GM21526 (cell line): ENCODE results near the gene DPP6.

Experiments used
- ATAC-seq: cut with Tn5 transposase; IDR thresholded peaks from one replicate; pipeline ENCODE4 v1.9.1; 2021; ENCODE audit warnings: moderate library complexity; ENCODE audit not compliant: unreplicated experiment, low FRiP score

Gene DPP6

DNA sequence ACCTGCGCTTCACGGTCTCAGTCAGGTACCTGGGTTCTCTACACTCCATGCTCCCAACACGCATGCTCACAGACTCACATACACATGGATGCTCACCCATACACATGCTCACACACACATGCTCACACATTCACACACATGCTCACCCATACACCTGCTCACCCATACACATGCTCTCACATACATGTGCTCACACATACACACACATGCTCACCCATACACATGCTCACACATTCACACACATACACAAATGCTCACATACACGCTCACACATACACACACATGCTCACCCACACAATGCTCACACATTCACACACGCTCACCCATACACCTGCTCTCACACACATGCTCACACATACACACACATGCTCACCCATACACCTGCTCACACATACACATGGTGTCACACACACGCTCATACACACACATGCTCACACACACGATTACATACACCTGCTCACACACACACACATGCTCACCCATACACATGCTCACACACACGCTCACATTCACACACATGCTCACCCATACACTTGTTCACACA, 830.8 kb downstream of the DPP6 start:
- ATAC-seq = no peak

DNA sequence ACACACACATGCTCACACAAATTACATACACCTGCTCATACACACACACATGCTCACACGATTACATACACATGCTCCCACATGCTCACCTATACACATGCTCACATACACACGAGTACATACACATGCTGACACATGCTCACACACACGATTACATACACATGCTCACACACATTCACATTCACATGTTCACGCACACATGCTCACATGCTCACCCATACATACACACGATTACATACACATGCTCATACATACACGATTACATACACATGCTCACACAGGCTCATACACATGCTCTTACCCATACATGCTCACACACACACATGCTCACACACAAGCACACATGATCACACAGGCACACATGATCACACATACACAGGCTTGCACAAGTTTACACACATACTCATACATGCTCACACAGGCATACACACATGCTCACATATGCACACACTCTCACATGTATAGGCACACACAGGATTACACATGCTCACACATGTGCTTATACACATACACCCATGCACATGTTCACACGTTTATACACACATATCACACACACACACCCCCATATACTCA, 832.2 kb downstream of the DPP6 start:
- no peak for ATAC-seq

DNA sequence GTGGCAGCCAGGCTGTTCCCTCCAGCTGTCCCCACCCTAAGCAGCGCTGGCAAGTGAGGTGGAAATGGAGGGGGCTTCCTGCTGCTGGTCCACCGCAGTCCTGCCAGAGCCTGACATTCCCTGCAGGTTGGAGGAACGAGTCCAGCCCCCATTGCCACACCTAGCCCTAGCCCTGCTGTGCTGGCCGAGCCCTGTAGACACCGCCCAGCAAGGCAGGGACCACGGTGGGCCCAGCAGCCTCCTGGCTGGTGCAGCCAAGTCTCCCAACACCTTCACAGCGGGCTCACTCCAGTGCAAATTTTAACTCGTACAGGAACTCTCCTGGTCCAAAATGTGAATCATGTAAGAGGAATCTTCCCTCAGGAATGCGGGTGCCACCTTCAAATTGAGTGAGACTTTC, 834.4 kb downstream of the DPP6 start:
- no peak for ATAC-seq

DNA sequence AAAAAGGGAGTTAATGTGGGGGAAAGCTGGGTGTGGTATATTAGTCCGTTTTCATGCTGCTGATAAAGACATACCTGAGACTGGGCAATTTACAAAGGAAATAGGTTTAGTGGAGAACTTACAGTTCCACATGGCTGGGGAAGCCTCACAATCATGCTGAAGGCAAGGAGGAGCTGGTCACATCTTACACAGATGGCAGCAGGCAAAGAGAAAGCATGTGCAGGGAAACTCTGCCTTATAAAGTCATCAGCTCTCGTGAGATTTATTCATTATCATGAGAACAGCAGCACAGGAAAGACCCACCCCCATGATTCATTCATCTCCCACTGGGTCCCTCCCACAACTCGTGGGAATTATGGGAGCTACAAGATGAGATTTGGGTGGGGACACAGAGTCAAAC, 836.5 kb downstream of the DPP6 start:
- ATAC-seq = no peak

DNA sequence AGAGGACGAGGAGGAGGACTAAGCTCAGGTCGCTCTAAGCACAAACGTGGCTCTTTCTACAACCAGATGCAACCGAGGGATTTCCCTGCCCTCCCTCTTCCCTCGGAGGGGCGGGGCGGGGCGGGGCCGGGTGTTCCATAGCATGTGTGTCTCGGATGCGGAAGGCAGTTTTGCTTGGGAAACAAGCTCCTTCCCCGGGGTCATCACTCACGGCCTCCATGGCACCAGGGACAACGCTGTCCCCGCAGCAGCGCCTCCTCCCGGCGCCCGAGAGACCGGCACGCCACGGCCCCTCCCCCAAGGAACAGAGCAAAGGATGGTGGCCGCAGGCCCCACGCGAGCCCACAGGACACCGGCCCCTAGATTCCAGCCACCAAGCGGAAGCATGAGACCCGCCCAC, 840.3 kb downstream of the DPP6 start:
- no peak for ATAC-seq

DNA sequence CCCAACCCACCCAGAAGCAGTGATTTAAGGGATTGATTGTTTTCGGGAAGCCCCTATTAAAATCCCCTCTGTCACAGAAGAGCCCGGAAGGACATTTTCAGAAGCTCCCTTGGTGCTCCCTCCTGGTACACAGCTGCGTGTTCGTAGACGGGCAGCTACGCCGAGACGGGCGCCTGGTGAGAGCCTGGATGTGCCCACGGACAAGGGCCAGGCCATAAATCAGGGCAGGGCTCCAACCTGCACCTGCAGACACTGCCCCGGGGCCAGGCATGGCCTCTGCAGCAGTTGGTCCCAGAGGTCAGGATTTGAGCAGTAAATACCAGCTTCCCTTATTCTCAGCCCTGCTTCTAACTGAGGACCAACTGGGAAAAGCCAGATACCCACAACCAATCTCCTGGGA, 843.9 kb downstream of the DPP6 start:
- ATAC-seq = no peak

DNA sequence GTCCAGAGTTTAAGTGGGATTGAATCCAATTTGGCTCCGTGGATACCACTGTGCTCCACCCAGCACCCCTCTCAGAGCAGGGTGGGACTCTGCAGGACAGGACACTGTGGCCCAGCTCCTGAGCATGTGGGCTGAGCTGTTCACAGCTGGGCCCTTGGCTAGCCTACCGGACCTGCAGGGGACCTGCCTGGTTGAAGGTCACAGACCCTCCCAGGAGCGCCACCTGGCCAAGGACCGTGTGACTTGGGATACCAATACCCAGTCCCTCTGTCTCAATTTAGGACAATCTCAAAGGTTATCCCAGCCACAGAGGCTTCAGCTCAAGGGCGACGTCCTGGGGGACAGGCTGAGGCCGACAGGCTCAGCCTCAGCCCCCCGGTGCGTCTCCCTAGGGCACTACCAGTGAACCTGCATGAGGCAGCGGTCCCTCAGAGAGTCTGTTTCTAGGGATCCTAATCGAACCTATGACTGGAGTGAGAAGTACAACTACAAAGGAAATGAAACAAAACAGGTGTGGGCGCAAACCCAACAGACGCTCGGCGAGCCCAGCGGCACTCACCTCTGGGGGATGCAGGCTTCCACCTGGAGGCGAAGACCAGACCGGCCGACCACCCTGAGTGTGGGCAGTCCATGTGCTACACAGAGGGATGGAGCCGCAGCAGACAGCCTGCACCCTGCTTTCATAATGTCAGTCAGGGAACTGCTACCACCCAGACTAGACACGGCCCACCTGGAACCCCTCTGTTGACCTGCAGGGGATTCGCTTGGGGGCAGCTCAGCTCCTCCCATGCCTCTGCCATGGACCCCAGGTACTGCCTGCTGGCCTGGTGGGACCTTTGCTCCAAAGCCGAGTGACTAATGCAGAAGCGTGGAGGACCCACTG, 847.0 kb downstream of the DPP6 start:
- ATAC-seq = no peak

DNA sequence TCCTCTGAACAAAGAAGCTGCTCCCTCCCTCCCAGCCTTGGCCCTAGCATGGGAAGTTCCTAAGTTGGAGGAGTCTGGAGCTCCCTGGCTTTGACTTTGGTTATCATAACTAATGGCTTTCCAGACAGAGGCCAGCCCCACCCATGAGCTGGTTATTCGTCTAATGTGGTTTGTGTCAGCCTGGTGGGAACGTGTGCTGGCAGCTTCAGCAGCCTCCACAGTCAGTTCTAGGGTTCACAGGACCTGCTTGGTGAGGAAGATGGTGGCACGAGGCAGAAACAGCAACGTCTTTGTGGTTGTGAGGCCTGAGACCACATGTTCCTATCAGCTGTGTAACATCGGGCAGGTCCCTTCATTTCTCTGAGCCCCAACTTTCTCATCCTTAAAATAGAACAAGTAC, 847.7 kb downstream of the DPP6 start:
- no peak for ATAC-seq

DNA sequence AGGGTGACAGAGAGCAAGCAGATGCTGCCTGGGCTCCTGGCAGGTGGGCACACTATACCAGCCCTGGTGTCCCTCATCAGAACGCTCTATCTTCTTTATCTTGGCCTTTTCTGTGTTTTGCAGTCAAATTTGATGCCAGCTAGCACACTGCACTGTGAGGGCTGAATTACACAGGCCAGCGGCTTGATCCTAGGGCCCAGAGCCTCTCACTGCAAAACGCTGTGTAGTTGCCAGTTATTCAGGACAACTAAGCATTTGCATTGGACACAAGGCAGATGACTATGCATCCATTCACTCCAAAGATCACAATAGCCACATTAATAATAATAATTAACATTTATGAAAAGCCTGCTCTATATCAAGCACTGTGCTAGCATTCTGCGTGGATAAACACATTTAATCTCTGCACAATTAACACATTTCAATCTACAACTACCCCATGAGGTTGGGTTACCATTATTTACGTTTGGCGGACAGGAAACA, 850.4 kb downstream of the DPP6 start:
- ATAC-seq = no peak

DNA sequence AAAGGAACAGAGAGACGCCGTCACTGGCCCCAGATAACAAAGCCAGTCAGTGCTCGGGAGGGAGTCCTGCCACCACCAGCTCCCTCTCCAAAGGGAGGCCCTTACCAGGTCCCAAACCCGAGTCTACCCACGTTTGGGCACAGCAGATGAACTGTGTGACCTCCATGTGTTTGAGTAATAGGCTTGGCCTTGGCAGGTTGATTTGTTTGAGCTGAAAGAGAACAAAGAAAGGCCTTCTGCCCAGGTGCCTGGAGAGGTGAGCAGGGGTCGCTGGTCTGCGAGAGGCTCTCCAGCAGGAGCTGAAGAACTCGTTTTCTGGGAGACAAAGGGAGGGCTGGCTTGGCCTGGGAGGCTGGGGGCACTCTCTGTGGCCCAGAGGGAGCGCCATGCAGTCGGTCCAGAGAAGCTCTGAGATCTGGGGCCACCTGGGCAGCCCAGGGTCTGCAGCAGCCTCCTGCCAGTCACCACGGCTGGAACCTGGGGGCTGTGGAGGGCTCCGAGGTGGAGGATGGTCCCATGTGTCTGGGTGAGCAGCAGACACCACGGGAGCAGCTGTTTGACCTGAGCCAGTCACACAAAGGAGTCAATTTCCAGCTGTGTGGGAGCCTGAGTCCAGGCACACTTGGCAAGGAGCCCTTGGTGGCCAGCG, 851.0 kb downstream of the DPP6 start:
- no peak for ATAC-seq

DNA sequence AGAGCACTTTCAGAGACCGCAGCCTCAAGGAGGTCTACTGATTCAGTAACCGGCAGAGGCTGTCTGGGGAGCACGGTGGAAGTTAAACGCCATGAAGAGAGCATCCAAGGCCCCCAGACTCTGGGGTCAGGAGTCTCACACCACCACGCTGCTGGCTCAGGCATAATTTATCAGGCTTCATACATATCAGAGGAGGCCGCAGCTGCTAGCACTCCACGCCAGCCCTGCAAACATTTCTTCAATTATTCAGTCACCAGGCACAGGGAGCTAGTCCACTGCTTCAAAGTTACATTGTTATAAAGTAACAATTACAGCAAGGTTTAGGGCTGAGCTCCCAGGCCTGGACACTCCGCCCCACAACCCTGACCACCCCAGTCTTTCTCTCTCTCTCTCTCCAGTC, 852.9 kb downstream of the DPP6 start:
- ATAC-seq = no peak

DNA sequence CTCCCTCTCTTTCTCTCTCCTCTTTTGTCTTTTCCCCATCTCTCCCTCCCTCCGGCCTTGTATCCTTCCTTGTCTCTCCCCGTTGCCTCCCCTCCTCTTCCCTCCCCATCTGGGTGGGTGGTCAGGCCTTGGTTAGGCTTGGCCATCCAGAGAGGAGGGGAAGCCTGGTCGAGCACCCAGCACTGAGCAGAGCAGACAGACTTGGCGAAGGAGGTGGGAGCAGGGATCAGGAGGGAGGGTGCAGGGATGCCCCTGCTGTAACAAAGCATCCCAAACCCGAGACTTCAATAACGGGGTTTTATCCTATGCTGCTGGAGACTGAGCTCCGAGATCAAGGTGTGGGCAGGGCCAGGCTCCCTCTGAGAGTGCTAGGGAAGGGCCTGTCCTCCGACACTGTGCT, 853.4 kb downstream of the DPP6 start:
- ATAC-seq = no peak

DNA sequence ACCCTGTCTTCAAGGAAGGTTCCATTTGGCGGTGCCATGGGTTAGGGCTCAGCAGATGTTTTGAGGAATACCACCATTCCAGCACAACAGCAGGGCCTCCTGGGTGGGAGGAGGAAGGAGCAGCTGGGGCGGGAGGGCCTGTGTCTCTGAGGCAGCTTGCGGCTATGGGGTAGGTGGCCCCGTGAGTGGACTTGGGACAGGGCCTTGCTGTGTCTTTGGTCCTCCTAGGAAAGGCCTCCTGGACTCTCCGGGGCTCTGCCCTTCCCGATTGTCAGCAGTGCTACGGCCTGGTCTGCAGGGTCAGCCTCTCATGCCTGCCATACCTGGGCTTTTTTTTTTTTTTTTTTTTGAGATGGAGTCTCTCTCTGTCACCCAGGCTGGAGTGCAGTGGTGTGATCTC, 854.0 kb downstream of the DPP6 start:
- no peak for ATAC-seq

DNA sequence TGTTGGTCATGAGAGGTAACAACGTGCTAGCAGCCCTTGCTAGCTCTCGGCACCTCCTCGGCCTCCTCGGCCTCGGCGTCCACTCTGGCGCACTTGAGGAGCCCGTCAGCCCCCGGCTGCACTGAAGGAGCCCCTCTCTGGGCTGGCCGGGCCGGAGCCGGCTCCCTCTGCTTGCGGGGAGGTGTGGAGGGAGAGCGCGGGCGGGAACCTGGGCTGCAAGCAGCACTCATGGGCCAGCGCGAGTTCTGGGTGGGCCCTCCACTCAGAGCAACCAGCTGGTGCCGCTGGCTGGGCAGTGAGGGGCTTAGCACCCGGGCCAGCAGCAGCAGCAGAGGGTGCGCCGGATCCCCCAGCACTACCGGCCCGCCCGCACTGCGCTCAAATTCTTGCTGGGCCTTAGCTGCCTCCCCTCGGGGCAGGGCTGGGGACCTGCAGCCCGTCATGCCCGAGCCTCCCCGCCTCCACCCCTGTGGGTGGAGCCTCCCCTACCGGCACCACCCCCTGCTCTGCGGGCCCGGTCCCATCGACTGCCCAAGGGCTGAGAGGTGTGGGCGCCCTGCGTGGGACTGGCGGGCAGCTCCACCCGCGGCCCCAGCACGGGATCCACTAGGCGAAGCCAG, 854.6 kb downstream of the DPP6 start:
- no peak for ATAC-seq

DNA sequence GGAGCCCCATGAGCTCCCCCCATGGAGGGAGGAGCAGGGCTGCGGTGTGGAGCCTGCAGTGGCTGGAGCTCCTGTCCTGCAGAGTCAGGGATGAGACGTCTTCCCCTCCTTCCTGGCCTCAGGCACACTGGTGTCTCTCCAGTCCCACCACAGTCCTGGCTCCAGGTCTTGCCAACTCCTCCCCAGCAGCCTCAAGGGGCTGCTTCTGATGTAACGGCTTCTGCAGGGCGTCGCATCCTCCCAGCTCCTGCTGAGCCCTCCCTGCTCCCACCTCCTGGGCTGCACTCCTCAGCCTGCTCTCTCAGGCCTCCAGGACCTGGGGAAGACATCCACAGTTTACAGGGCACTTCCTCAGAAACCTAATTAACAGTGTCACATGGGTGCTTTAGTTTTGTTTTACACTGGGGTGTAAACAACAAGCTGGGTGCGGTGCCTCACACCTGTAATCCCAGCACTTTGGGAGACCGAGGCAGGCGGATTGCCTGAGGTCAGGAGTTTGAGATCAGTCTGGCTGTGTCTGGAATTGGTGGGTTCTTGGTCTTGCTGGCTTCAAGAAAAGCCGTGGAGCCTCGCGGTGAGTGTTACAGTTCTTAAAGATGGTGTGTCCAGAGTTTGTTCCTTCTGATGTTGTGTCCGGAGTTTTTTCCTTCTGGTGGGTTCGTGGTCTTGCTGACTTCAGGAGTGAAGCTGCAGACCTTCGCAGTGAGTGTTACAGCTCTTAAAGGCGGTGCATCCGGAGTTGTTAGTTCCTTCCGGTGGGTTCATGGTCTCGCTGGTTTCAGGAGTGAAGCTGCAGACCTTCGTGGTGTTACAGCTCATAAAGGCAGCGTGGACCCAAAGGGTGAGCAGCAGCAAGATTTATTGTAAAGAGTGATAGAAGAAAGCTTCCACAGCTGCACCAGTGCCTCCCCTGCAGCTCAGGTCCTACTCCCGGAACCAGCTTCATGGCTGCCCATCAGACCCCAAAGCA, 855.7 kb downstream of the DPP6 start:
- no peak for ATAC-seq

DNA sequence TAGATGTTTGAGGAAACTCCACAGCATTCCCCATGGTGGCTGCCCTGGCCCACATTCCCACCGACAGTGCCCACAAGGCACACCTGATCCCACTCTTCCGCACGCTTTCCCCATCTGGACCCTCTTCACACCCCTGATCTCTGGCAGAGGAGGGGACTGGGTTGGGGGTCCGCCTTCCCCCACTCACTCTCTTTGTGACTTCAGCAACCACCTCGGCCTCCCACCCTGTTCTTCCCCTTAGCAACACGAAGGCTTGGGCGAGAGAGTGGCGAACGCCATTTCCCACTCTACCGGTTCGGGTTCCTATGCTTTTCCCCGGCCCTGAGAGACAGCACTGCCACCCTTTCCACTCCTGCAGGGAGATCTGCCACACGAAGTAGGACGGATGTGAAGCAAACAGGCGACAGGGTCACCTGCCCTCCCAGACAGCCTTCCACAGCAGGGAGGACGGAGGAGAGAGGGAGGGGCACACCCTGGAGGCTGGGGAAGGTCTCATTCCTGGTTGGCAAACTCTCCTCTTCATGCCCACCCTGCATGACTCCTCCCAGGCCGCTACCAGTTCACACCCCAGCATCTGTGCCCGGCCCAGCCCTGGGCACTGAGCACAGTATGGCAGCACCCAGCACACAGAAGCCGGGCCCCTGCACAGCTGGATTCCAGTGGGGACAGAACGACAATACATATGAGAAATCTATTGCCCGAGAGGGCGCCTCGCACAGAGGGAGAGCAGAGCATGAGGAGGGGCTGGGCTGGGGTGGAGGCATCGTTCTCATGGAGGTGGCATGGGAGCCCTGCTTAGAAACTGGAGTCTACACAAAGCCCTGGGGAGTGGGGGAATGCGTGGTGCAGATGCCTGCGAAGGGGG, 857.3 kb downstream of the DPP6 start:
- no peak for ATAC-seq

DNA sequence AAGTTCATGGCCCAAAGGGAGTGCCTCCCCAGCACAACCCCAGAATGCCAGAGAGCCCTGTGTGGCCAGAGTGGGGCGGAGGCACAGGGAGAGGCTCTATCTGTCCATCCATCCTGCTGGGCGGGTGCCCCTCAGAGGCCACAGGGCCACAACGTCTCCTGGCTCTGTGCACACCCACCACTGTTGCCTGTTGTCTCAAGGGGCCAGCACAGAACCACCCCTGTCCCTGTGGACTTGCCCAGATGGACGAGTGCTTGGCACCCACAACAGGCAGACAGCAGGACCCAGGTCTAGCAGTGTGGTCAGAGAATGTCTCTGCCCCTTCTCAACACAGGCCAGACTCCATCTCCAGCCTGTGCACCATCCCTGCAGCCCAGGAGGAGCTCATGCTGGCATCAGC, 857.9 kb downstream of the DPP6 start:
- ATAC-seq = no peak

DNA sequence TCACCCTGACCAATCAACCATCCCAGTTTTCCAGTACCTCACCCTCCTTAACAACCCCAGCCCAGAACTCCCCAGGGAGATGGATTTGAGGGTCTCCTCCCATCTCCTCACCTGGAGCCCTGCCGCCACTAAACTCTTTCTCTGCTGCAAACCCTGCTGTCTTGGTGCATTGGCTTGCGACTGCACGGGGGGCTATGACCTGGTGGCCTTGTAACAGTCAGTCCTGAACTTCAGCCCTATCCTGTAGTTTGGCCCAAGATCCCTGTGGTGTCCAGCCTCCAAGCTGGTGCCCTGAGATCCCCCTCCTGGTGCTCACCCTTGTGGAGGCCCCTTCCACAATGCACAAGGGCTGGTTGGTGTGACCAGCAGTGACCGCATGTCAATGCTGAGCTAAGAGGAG, 858.8 kb downstream of the DPP6 start:
- ATAC-seq = no peak

DNA sequence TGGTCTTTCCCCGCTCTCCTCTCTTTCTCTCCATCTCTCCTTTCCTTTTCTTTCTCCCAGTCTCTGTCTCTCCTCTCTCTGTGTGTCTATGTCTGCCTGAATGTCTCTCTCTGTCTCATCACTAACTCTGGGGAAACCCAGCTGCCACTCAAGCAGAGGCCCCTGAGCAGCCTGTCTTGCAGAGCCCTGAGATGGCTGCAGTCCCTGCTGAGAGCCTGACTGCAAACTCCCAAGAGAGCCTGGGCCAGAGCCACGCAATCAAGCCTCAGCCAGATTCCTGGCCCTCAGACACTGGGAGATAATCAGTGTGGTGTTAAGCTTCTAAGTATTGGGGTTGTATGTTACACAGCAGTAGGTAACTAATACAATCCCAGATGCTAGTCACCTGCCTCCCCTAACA, 859.2 kb downstream of the DPP6 start:
- no peak for ATAC-seq
